Fibroblast of the aortic adventitia (primary cell): ENCODE measurements around the gene HOXA9. TPM values are rescaled to one million over a fixed set of nuclear protein-coding genes. Genes with fewer than 3 reads are reported as not detected.

Source experiments
- DNase-seq: peaks from one replicate; pipeline ENCODE4 v3.0.0-alpha.2; 2010; ENCODE audit warnings: low read depth
- H3K4me3 ChIP-seq: 2 replicates; pipeline ENCODE4 v1.5.1; 2011; ENCODE audit warnings: low read depth, mild to moderate bottlenecking, control low read depth, low read length, moderate library complexity
- CTCF ChIP-seq: IDR thresholded peaks from 2 replicates; pipeline ENCODE4 v1.5.1; 2011; ENCODE audit warnings: mild to moderate bottlenecking, low read length, control low read depth, inconsistent platforms; ENCODE audit not compliant: insufficient read depth
- total RNA-seq: library from RNA; depleted of rRNA; stranded (reverse); fragments of >200 nt; gene quantifications from 2 replicates; pipeline ENCODE4 v1.2.3, GENCODE V29; 2012; ENCODE audit warnings: low replicate concordance

Gene HOXA9
- total RNA-seq, 1 donor = not detected

GRCh38 chr7:27171637-27172314, 6.4 kb upstream of the HOXA9 start:
- TF ChIP-seq CTCF = no peak
- no peak overlapping the region for H3K4me3 ChIP-seq

GRCh38 chr7:27171325-27171636, 5.9 kb upstream of the HOXA9 start:
- no peak overlapping the region for H3K4me3 ChIP-seq
- TF ChIP-seq CTCF = no peak

More at GRCh38 chr7:27171637-27172314, 6.4 kb upstream of the HOXA9 start:
- DNase-seq = no peak

GRCh38 chr7:27170426-27171324, 5.3 kb upstream of the HOXA9 start:
- no peak overlapping the region for H3K4me3 ChIP-seq
- TF ChIP-seq CTCF = no peak
- no peak for DNase-seq

More at GRCh38 chr7:27171325-27171636, 5.9 kb upstream of the HOXA9 start:
- DNase-seq = no peak

- TF ChIP-seq CTCF = no peak
- DNase-seq = no peak
- no peak overlapping the region for H3K4me3 ChIP-seq
These were observed 4.5 kb upstream of the HOXA9 start for GRCh38 chr7:27169658-27170425.

GRCh38 chr7:27168265-27168947, 3.1 kb upstream of the HOXA9 start:
- DNase-seq = no peak
- no peak for TF ChIP-seq CTCF
- H3K4me3 ChIP-seq = no peak overlapping the region

- no peak for DNase-seq
- no peak overlapping the region for H3K4me3 ChIP-seq
- no peak for TF ChIP-seq CTCF
These were observed 2.6 kb upstream of the HOXA9 start for GRCh38 chr7:27167916-27168264.
